Coronary artery (tissue), 2 donors: ENCODE measurements around the gene CCDC85C.

Experiments used
- DNase-seq: peaks from one replicate; pipeline ENCODE4 v3.0.0-alpha.2; 2017; ENCODE audit warnings: low spot score
- H3K27ac ChIP-seq, 2 donors: fragments of 200-600 bp; sonication (generic); one replicate each; pipeline ENCODE4 v1.5.1; 2016 to 2019
- H3K4me3 ChIP-seq: fragments of 200-600 bp; sonication (generic); 2 replicates; pipeline ENCODE4 v1.5.1; 2016; ENCODE audit warnings: mild to moderate bottlenecking, moderate library complexity
- TF ChIP-seq, protein P1 (sequence below): fragments of 200-600 bp; sonication (generic); IDR thresholded peaks from one replicate; pipeline ENCODE4 v1.5.1; 2019; ENCODE audit warnings: antibody characterized with exemption

The CCDC85C gene

DNA sequence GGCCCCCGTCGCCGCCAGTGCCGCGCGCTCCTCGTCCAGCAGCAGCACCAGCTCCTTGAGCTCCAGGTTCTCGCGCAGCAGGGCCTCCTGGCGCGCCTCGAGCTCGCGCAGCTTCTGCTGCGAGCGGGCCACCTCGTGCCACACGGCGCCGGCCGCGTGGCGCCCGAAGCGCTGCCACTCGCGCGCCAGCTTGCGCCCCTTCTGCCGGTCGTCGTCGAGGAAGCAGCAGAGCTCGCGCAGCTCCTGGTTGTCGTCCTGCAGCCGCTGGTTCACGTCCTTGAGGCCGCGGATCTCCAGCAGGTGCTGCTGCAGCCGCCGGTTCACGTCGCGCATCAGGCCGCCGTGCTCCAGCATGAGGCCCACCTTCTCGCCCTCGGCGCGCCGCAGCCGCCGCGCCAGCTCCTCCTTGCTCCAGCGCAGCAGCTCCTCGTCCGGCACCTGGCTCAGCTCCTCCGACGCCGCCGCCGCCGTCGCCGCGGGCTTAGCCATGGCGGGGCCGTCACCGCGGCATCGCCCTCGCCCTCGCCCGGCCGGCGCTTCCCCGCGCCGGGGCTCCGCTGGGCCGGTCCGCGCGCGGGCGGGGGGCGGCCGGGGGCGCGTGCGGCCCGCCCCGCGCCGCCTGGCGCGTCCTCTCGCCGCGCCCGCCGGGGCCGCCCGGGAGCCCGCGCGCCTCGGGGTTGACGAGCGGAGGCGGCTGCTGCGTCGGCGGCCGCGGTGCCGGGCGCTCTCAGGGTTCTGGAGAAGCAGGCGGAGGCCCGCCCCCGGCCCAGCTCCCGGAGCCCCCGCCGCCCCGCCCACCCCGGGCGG lies at the start of gene CCDC85C:
TSS of gene CCDC85C (minus strand) at position 737 of the 807 bp plus-strand sequence. CDS start at position 489, 248 bp downstream.
- DNase-seq = no peak
- Histone ChIP-seq H3K27ac (peak within 1 kb of the TSS; percentile 65 to 87), H3K4me3 (peak within 1 kb of the TSS; percentile 91)
- TF ChIP-seq, protein P1, sequence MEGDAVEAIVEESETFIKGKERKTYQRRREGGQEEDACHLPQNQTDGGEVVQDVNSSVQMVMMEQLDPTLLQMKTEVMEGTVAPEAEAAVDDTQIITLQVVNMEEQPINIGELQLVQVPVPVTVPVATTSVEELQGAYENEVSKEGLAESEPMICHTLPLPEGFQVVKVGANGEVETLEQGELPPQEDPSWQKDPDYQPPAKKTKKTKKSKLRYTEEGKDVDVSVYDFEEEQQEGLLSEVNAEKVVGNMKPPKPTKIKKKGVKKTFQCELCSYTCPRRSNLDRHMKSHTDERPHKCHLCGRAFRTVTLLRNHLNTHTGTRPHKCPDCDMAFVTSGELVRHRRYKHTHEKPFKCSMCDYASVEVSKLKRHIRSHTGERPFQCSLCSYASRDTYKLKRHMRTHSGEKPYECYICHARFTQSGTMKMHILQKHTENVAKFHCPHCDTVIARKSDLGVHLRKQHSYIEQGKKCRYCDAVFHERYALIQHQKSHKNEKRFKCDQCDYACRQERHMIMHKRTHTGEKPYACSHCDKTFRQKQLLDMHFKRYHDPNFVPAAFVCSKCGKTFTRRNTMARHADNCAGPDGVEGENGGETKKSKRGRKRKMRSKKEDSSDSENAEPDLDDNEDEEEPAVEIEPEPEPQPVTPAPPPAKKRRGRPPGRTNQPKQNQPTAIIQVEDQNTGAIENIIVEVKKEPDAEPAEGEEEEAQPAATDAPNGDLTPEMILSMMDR = no peak

DNA sequence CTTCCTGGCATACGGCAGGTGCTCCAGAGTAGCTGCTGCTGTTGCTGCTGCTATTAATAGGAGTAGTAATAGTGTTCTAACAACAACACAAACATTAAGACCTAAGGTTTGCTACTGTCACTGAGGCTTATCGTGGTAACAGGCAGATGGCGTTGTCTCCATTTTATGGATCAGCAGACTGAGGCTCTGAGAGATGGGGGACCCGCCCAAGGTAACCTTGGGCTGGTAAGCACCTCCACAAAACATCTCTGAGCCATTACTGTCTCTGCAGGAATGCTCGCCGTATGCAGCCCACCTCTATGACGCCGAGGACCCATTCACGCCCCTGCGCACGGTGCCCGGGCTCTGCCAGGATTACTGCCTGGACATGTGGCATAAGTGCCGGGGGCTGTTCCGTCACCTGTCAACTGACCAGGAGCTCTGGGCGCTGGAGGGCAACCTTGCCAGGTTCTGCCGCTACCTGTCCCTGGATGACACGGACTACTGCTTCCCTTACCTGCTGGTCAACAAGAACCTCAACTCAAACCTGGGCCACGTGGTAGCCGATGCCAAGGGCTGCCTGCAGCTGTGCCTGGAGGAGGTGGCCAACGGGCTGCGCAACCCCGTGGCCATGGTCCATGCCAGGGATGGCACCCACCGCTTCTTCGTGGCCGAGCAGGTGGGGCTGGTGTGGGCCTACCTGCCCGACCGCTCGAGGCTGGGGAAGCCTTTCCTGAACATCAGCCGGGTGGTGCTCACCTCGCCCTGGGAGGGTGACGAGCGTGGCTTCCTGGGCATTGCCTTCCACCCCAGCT lies 48.1 kb upstream of the CCDC85C start:
- DNase-seq = no peak
- Histone ChIP-seq H3K4me3 (no peak overlapping the region), H3K27ac (no peak overlapping the region)
- TF ChIP-seq, protein P1 = no peak

DNA sequence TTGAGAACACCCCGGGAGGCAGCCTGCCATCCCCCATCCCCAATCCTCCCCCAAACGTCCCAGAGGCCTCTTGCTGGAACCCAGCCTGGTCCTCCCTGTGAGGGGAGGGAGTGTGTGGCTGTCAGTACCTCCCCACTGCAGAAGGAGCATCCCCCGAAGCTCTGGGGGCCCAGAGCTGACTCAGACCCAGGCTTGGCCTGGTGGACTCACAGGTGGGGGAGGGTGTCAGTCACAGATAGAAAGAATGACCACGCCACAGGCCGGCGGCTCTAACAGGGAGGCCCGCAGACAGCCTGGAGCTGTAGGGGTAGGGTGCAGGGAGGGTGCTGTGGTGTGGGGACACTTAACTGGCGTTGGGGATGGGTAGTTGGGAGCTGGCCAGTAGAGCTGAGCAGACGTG lies 46.2 kb upstream of the CCDC85C start:
- Histone ChIP-seq H3K4me3 (no peak overlapping the region), H3K27ac (no peak overlapping the region)
- DNase-seq = no peak
- TF ChIP-seq, protein P1 = no peak

DNA sequence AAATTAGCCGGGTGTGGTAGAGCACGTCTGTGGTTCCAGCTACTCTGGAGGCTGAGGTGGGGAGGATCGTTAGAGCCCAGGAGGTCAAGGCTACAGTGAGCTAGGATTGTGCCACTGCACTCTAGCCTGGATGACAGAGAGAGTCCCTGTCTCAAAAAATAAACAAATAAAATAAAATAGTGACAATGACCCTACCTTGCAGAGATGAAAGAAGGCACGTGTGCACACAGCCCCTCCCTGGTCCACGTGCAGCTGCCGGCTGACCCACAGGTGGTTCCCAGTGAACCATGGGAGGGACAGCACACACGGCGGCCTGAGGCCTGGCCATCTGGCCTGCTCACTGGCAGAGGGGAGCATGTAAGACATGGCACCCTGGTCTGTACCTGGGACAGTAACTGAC lies 45.6 kb upstream of the CCDC85C start:
- Histone ChIP-seq H3K4me3 (no peak overlapping the region), H3K27ac (no peak overlapping the region)
- TF ChIP-seq, protein P1 = no peak
- no peak for DNase-seq

DNA sequence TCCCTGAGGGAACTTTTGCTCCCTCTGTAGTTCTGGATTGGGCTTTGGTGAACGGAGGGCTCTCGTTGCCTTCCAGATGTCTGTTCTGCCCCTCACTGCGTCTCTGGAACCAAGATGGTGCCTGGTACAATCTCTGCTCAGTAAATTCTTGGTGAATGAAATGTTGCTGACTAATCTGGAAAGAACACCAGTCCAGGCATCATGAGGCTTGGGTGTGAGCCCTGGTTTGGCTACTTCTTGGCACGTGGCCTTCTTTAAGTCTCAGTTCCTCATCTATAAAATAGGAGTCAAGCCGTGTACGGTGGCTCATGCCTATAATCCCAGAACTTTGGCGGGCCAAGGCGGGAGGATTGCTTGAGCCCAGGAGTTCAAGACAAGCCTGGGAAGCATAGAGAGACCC lies 45.2 kb upstream of the CCDC85C start:
- no peak overlapping the region for H3K27ac ChIP-seq
- no peak for DNase-seq
- TF ChIP-seq, protein P1 = no peak
- H3K4me3 ChIP-seq = no peak overlapping the region

DNA sequence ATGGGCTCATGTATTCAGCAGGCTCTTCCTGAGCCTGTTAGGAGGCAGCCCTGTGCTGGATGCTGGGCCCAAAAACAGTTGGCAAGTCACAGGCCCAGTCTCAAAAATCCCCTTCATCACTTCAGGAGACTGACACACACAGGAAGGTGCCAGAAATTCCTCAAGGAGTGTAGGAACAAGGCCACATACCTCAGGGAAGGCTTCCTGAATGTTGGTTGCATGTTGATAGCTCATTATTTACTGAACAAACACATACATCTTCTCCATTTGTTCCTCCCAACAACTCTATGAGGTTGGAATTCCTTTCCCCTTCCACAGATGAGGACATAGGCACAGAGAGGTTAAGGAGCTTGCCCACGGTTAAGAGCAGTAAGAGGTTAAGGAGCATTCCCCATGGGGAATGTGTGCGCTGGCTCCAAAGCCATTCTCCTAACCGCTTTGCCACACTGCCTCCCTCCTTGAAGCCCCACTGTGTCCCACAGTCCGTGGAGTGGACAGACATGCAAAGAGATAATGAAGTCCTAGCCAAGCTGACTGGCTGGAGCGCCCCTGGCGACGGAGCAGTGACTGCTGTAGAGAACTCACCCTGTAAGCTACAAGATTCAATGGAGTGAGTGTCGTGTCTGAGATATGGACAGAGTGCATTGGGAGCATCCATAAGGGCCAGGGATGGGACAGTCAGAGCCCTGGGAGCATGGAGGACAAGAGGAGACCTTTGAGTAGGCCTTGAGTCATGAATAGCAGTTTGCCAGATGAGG lies 44.2 kb upstream of the CCDC85C start:
- TF ChIP-seq, protein P1 = no peak
- DNase-seq = no peak

More for the DNA sequence above, 44.2 kb upstream of the CCDC85C start:
- Histone ChIP-seq H3K27ac (no peak overlapping the region), H3K4me3 (no peak overlapping the region)
